Measurements from ENCODE around the gene SPTBN2.
A peak's percentile ranks its signal among the peaks of the same experiment; 100 is the strongest.

SPTBN2 gene

DNA sequence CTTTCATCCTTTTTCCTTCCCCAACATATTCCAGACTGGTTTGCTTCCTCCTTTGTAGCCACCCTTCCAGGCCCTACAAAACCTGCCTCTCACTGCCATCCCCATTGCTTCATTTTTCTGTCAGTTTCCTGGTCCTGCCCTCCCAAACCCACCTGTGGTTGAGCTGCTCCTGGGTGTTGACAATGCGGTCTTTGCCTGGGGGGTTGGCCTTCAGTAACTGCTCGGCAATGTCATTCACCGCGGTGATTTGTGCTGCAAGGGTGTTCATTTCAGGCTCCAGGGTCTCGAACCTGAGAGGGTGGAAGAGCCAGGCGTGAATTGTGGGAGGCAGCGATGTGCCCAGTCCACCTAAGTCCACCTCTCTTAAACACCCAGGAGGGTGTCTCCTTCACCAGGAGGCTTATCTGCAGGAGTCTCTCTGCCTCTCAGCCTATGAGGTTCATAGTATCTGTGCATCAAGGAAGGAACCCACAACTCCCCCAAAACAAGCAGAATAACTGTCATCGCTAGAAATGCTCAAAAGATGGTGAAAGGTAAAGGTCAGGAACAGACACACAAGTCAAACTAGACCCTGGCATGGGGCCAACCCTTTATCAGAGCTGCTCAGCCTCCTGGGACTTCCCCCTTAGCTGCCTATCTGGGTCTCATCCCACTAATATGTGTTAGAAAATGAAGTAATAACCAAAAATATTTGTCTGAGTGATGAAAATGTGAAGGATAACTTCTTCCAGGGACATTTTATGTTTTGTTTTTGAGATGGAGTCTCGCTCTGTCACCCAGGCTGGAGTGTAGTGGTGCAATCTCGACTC is 27.4 kb downstream of the SPTBN2 start:
- peak; percentile 32 for DNase-seq

GRCh38 chr11:66700742-66701141 is 28.3 kb downstream of the SPTBN2 start:
- DNase-seq = no peak

- no peak for DNase-seq
These were observed 28.7 kb downstream of the SPTBN2 start for GRCh38 chr11:66700337-66700736.

DNA sequence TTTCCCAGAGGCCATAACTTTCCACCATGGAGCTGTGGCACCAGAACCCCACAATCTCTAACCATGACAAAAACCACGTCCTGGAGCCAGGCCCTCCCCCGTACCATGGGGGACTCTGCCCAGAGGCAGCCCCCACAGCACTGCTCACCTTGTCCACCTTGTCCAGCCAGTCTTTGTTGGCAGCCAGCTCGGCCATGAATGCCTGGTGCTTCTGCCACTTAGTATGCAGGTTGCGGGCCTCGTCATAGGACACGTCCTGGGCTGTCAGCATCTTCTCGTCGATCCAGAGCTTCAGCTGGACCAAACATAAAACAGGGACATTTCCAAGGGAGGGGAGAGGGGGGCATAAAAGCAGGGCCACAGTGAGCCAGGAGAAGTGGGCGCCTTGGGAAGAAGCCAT is 30.5 kb downstream of the SPTBN2 start:
- no peak for DNase-seq

- no peak for DNase-seq
These were observed 31.0 kb downstream of the SPTBN2 start for GRCh38 chr11:66697988-66698387.

DNA sequence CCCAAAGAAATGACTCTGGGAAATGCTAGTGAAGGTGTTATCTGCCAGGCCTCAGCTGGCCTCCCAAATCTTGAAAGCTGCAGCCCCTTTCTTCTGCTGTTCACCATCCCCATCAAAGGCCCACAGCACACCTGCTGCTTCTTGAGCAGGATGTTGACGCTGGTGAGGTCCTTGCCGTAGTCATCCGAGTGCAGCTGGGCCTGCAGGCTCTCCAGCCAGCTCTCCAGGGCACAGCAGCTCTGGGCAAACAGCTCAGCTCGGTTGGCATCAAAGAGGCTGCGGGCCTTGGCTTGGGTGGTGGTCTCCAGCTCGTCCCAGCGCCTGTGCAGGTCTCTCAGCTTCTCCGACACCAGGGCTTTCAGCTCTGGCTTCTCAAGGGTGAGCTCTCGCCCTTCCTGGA is 32.9 kb downstream of the SPTBN2 start:
- no peak for DNase-seq

- DNase-seq = peak; percentile 90
These were observed 34.2 kb downstream of the SPTBN2 start for GRCh38 chr11:66694732-66695207.

DNA sequence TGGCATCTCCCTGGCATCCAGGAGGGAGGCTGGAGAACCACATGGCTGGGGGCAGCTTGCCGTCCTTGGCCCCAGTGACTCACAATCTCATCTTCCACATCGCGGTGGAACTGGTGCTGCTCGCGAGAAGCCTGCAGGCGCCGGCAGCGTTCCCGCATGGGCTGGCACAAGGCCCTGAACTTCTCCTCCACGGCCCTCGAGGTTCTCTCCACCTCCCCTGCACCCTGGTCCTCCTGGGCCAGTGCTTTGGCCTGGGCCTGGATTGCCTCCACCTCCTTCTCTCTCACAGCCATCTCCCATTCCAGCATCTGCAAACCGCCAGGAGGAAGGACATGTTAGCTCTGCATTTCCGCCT is 35.0 kb downstream of the SPTBN2 start:
- no peak for DNase-seq

DNA sequence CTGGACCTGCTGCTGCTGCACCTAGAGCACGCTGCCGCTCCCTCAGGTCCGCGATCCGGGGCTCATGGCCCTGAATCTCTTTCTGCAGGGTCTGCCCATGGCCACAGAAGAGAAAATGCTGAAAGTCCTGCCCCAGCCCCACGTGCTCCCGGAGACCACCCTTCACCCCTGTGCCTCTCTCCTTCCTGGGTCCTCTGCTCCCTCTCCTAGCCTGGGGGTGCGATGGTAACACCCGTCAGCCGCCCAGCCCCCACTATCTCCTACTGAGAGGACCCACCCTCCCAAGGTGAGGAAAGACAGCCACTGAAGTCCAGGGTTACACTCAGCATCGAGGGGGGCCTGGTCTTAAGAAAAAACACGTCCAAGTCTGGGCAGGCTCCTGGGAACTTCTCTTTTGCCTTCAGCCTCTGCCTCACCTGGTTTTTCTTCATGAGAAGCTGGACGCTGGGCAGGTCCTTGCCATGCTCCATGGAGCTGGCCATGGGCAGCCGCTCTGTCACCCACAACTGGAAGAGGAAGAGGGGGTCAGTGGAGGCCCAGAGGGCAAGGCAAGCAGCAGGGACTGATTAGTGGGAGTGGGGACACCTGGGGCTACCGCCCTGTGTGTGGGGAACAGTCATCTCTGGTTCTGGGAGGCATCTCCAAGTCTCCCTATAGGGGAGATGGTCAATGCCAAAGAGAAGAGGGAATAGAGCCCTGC is 35.5 kb downstream of the SPTBN2 start:
- no peak for DNase-seq

DNA sequence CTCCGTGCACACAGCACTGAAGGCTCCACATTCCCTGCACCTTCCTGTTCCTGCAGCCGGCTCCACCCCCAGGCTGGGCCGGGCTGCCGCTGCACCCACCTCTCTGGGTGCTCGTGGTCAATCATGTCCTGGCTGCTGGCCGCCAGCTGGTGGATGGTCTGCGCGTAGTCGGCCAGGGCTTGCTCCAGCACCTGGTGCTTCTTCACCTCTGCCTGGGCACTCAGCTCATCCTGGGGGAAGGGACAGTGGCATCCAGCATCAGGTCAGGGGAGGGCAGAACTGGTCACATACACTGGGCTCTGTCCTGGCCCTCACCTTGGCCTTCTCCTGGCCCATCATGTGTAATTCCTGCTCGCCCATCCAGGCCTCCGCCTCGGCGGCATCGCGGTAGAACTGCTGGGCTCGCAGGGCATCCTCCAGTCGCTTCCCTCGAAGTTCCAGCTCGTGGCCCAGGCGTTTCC is 36.1 kb downstream of the SPTBN2 start:
- DNase-seq = no peak

- no peak for DNase-seq
These were observed 36.6 kb downstream of the SPTBN2 start for GRCh38 chr11:66692446-66692845.

GRCh38 chr11:66691311-66691980 is 37.6 kb downstream of the SPTBN2 start:
- no peak for DNase-seq

DNA sequence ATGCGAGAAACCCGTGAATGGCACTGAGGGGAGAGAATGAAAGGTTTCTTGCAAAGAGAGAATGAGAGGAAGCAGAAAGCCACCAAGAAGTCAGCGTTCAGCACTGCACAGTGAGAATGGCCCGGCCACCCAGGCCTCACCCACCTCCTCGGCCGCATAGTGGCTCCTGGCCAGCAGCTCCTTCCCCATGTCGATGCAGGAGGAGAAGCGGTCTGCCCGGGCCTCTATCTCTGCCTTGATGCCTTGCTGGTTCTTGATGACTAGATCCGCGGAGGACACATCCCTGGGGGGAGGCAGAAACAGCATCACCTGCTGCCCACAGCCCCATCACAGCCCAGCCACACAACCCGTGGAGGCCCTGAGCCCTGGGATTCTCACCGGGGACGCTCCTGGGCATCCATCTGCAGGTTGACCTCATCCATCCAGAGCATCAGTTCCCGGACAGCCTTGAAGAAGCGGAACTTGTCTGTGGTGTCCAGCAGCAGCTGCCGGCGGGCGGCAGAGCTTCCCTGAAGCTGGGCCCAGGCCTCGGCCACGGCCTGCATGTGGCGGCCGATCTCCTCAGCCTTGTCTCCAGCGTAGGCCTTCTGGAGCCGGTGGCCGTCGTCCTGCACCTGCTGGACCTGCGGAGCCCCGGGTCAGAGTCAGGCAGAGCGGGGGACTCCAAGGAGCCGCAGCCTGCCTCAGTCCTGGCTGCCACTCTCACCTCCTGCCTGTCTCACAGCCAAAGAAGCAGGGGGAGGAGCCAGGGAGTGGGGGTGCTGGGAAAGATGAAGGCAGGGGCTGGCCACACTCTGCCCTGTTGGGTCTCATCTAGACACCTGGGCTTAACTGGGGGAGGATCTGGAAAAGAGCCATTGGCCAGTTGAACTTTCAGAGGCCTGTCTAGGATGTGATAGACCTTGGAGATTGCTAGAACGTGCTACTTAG is 39.1 kb downstream of the SPTBN2 start:
- no peak for DNase-seq

DNA sequence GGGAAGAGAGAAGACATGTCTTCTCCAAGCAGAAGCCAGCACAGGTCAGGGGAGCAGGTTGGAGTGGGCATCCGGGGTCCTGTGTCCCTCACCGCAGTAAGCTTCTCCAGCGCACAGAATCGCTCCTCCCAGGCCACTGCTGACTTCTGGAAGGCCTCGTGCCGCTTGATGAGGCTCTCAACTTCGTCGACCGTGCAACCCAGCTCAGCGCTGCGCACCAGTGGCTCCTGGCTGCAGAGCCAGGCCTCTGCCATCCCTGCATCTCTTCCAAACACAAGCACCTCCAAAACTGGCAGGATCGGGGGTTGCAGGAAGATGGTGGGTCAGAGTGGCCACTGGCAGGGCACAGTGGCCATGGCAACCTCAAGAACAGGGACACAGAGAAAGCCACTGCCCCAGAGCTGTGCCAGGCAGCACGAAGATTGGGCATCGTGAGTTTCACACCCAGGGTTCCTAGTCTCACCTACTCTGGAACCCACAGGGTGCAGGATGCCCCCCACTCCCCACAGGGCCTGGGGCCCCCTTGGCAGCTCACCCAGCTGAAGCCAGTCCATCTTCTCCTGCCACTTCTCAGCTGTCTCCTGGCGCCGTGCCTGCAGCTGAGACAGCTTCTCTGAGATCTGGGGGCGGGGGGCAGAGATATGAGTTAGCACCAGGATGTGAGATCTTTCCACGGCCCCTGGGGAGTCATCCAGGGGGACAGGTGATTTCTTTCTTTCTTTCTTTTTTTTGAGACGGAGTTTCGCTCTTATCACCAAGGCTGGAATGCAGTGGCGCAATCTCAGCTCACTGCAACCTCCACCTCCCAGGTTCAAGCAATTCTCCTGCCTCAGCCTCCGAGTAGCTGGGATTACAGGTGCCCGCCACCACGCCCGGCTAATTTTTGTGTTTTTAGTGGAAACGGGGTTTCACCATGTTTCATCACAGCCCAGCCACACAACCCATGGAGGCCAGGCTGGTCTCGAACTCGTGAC is 40.2 kb downstream of the SPTBN2 start:
- no peak for DNase-seq

DNA sequence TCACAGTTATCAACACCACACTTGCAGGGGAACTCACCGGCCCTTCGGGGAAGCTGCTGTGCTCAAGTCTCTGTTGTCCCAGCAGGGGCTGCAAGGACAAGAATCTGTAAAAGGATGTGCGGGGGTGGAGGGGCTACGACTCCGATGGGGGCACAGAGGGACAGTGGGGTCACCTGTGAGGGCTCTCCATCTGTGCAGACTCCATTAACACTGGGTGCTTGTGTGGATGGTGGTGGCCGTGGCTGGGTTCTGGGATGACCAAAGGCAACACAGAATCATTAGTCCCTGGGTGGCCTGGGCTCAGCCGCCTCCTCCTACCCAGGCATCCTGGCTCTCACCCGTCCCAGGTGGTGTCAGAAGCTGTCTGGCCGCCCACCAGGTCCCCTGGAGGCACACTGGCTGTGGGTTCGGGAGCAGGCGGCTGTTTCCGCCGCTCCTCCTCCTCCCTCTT is 41.2 kb downstream of the SPTBN2 start:
- no peak for DNase-seq

DNA sequence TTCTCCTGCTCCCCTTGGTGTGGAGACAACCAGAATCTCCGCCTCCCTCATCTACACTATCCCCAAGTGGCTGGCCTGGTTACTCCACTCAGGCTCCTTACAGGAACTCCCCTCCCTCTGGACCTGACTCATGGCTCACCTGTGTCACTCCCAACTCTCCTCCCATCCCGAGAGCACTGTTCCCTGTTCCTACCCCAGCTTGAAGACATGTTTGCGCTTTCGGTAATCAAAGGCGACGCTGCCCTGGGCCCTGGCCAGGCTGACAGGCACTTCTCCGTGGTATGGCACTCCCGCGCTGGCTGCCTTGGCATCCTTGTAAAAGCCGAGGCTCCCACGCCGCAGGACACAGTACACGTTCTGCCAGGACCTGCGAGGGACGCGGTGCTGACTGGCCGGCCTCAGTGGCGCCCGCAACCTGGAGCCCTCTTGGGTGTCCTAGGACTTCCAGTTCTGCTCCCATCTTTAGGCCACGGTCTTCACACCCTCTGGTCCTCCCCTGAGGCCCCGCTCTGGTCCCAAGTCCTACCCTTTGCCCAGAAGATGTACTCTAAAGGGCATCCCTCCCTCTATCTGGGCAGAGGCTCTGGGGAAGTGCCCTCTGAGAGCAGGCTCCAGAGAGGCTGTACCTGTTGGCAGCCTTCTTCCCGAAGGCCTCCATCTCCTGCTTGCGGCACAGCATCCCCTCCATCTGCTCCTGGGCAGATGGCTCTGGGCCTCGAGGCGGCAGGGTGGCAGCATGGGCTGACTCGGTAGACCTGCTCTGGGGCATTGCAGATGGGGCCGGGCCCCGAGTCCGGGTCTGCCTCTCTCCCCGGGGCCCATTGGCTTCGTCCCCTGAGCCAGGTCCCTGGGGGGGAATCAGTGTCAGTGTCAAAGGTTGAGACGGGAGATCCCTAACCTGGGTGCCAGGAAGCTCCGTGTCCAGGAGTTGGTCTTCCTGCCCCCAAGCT is 41.9 kb downstream of the SPTBN2 start:
- no peak for DNase-seq

- no peak for DNase-seq
These were observed 42.8 kb downstream of the SPTBN2 start for GRCh38 chr11:66686100-66686785.

DNA sequence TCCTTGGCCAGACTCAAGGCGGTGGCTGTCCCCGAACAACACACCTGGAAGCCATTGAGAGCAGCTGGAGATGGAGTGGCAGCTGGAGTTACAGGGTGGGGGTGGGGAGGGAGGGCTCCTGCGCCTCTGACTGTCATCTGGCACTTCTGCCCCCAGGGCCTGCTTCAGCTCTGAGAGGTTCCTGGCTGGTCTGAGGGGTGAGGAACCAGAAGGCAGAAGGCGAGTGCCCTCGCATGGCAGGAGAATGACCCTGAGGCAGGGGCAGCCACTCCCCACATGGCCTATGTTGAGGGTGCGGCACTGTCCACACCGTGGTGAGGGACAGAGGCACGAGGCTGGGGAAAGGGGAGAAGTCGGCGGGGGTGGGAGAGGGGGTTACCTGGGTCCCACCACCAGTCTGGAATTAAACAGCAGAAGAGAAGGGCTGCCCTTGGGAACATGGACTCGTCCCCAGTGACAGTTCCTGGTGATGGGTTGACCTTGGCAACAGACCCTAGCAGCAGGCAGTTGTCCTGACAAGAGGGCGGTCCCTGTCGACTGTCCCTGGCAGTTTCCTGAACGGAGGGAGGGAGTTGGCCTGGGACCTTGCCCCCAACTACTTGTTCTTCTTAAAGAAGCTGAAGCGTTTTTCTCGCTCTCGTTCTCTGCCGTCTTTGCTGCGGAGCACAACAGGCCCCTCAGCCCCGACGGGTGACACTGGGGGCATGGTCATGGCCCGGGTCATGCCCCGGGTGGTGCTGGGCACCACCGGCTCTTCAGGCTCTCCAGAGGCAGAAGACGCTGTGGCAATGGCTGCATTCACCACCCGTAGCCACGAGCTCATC is 43.5 kb downstream of the SPTBN2 start:
- no peak for DNase-seq

DNA sequence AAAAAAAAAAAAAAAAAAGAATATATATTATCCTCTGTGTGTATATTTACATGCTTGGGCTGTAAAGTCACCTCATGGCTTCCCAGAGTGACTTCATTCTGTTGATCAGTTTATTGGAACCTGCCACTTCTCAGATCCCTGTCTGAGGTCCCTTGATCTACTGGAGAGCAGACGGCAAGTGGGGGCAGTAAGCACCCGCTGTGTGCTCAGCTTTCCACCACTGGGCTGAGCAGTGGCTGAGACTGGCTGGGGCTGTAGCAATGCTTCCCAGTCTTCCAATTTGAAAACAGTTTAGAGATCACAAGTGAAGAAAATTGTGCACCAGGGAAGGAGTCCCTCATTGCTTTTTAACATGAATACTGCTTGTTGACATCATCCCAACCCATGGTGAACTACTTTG is 44.4 kb downstream of the SPTBN2 start:
- no peak for DNase-seq
